HepG2 (cell line): ENCODE measurements around the gene CACNB4. TPM values are rescaled to one million over a fixed set of nuclear protein-coding genes. Genes with fewer than 3 reads are reported as not detected.

Experiments used
- ATAC-seq: fragments of 200-7000 bp; cut with Tn5 transposase; 3 replicates; pipeline ENCODE4 v1.9.1; 2020; ENCODE audit warnings: mild to moderate bottlenecking, moderate library complexity
- BruUV-seq: library from RNA; stranded (reverse); fragments of 400-500 nt; replicated peaks from 2 replicates; lab custom pipeline; 2021; lab: Mats Ljungman, UMichigan
- CTCF ChIA-PET: fragments of 300-600 bp; formaldehyde crosslinking; extraction: SDS; loops from one replicate; lab custom pipeline; 2021; ENCODE audit warnings: low total read pairs, inconsistent platforms, low intra/inter-chr PET ratio; lab: Yijun Ruan, JAX
- POLR2A ChIA-PET: fragments of 350-600 bp; sonication (Branson Sonifier 250); formaldehyde crosslinking; loops from one replicate; lab custom pipeline; 2020; ENCODE audit warnings: antibody characterized with exemption, inconsistent platforms; lab: Yijun Ruan, JAX
- DNase-seq: peaks from one replicate; pipeline ENCODE4 v3.0.0-alpha.2; 2015; ENCODE audit warnings: low spot score
- FAIRE-seq: peaks from 3 replicates; lab custom pipeline; 2011; peaks lifted over from hg19 to GRCh38; lab: Jason Lieb, UNC
- H2AFZ ChIP-seq: one replicate; pipeline ENCODE4 v1.6.1; 2011; ENCODE audit warnings: low read length, inconsistent platforms
- H3K27ac ChIP-seq: fragments of 300-600 bp; 3 replicates; pipeline ENCODE4 v1.8.0; 2011; ENCODE audit warnings: mixed run types, mild to moderate bottlenecking, mixed read lengths, low read length, inconsistent platforms; ENCODE audit not compliant: insufficient read depth; ENCODE audit errors: extremely low read length
- H3K27me3 ChIP-seq, 2 experiments: fragments of 200-600 bp in 1 of 2; 2 replicates in 1 of 2; 3 replicates in 1 of 2; pipeline versions ENCODE4 v1.6.0 to v1.8.0; 2011; ENCODE audit warnings: low read length in 2 of 2, mild to moderate bottlenecking in 2 of 2, moderate library complexity in 2 of 2, inconsistent platforms in 1 of 2; ENCODE audit not compliant: insufficient read depth in 2 of 2, control insufficient read depth in 1 of 2
- H3K36me3 ChIP-seq, 2 experiments: fragments of 200-600 bp in 1 of 2; replicated peaks in 1 of 2; 2 replicates in 1 of 2; 3 replicates in 1 of 2; pipeline versions ENCODE4 v1.5.1 to v1.8.0; 2011; ENCODE audit warnings: low read length in 2 of 2, inconsistent platforms in 1 of 2; ENCODE audit not compliant: insufficient read depth in 2 of 2, control insufficient read depth in 1 of 2
- H3K4me1 ChIP-seq: 2 replicates; pipeline ENCODE4 v1.5.1; 2012; ENCODE audit warnings: low read length, inconsistent platforms; ENCODE audit not compliant: insufficient read depth
- H3K4me2 ChIP-seq: 2 replicates; pipeline ENCODE4 v1.6.0; 2011; ENCODE audit warnings: low read depth, low read length, inconsistent platforms
- H3K4me3 ChIP-seq, 3 experiments: fragments of 200-600 bp in 1 of 3; sonication (generic), shearing (Covaris generic) in 1 of 3; replicated peaks in 1 of 3; 2 replicates each; pipeline ENCODE4 v1.5.1; 2011 to 2016; ENCODE audit warnings: low read length in 3 of 3, inconsistent platforms in 2 of 3, low read depth in 2 of 3, mild to moderate bottlenecking in 2 of 3, control low read depth in 1 of 3, mixed read lengths in 1 of 3; ENCODE audit not compliant: insufficient read depth in 1 of 3
- H3K79me2 ChIP-seq: one replicate; pipeline ENCODE4 v1.6.1; 2011; ENCODE audit warnings: low read length, inconsistent platforms; ENCODE audit not compliant: insufficient read depth
- H3K9ac ChIP-seq: 2 replicates; pipeline ENCODE4 v1.6.0; 2011; ENCODE audit warnings: mild to moderate bottlenecking, low read depth, low read length, inconsistent platforms; ENCODE audit not compliant: insufficient read depth
- H3K9me3 ChIP-seq: 2 replicates; pipeline ENCODE4 v1.5.1; 2012; ENCODE audit warnings: mild to moderate bottlenecking, low read length
- H4K20me1 ChIP-seq: 2 replicates; pipeline ENCODE4 v1.6.0; 2011; ENCODE audit warnings: inconsistent platforms, mild to moderate bottlenecking, low read length, moderate library complexity; ENCODE audit not compliant: insufficient read depth
- CBX2 ChIP-seq, 2 experiments: fragments of 200-600 bp in 1 of 2; sonication (generic); formaldehyde crosslinking in 1 of 2; IDR thresholded peaks; 2 replicates each; pipeline versions ENCODE4 v1.7.0 to v1.8.1; 2018 to 2022; ENCODE audit warnings: low read depth in 2 of 2, low read length in 1 of 2, mild to moderate bottlenecking in 1 of 2, missing genetic modification reagents in 1 of 2
- CREB1 ChIP-seq, 2 experiments: fragments of 450-650 bp in 1 of 2; IDR thresholded peaks; 2 replicates each; pipeline ENCODE4 v1.6.1; 2016 to 2017; ENCODE audit warnings: control low read depth in 1 of 2, mild to moderate bottlenecking in 1 of 2, missing compliant biosample characterization in 1 of 2, missing genetic modification characterization in 1 of 2
- JUNB ChIP-seq: sonication (generic); formaldehyde crosslinking; IDR thresholded peaks from 2 replicates; pipeline ENCODE4 v1.8.0; 2022; ENCODE audit warnings: missing genetic modification reagents, mild to moderate bottlenecking, borderline replicate concordance
- MIXL1 ChIP-seq: IDR thresholded peaks from 2 replicates; pipeline ENCODE4 v1.6.1; 2016
- NCOA5 ChIP-seq: sonication (generic); formaldehyde crosslinking; IDR thresholded peaks from 2 replicates; pipeline ENCODE4 v1.4.0; 2020; ENCODE audit warnings: missing genetic modification reagents
- NR2C2 ChIP-seq: sonication (generic); formaldehyde crosslinking; IDR thresholded peaks from 2 replicates; pipeline ENCODE4 v1.4.0; 2020; ENCODE audit warnings: missing genetic modification reagents, mild to moderate bottlenecking, moderate library complexity, borderline replicate concordance
- PCBP2 ChIP-seq: fragments of 200-400 bp; formaldehyde crosslinking; optimal IDR thresholded peaks from 2 replicates; pipeline ENCODE3; 2018; ENCODE audit warnings: low read length, low read depth; ENCODE audit not compliant: poor library complexity, severe bottlenecking
- PHF8 ChIP-seq: sonication (generic); formaldehyde crosslinking; IDR thresholded peaks from 2 replicates; pipeline ENCODE4 v1.5.0; 2020; ENCODE audit warnings: missing genetic modification reagents
- RBM22 ChIP-seq: fragments of 200-400 bp; formaldehyde crosslinking; optimal IDR thresholded peaks from 2 replicates; pipeline ENCODE3; 2017; ENCODE audit warnings: mild to moderate bottlenecking, low read length, moderate library complexity
- RFX3 ChIP-seq: IDR thresholded peaks from 2 replicates; pipeline ENCODE4 v1.6.1; 2016; ENCODE audit warnings: missing biosample characterization, missing genetic modification reagents
- SCMH1 ChIP-seq: sonication (generic); formaldehyde crosslinking; IDR thresholded peaks from 2 replicates; pipeline ENCODE4 v1.9.0; 2021; ENCODE audit warnings: missing genetic modification reagents, mild to moderate bottlenecking, borderline replicate concordance
- SMYD3 ChIP-seq: sonication (generic); formaldehyde crosslinking; IDR thresholded peaks from 2 replicates; pipeline ENCODE4 v1.8.1; 2023; ENCODE audit warnings: mild to moderate bottlenecking, missing genetic modification reagents
- YEATS4 ChIP-seq: sonication (generic); formaldehyde crosslinking; IDR thresholded peaks from 2 replicates; pipeline ENCODE4 v1.4.0; 2020; ENCODE audit warnings: missing genetic modification reagents, borderline replicate concordance
- ZNF12 ChIP-seq: sonication (generic); formaldehyde crosslinking; IDR thresholded peaks from 2 replicates; pipeline ENCODE4 v1.5.0; 2020; ENCODE audit warnings: missing genetic modification reagents
- ZNF235 ChIP-seq: sonication (generic); formaldehyde crosslinking; IDR thresholded peaks from 2 replicates; pipeline ENCODE4 v1.8.1; 2023; ENCODE audit warnings: mild to moderate bottlenecking, missing genetic modification reagents, borderline replicate concordance
- ZNF3 ChIP-seq: IDR thresholded peaks from 2 replicates; pipeline ENCODE4 v1.7.0; 2017; ENCODE audit warnings: inconsistent platforms
- ZNF383 ChIP-seq: sonication (generic); formaldehyde crosslinking; IDR thresholded peaks from 2 replicates; pipeline ENCODE4 v1.4.0; 2020; ENCODE audit warnings: missing genetic modification reagents, mild to moderate bottlenecking, borderline replicate concordance
- ZNF564 ChIP-seq: sonication (generic); formaldehyde crosslinking; IDR thresholded peaks from 2 replicates; pipeline ENCODE4 v1.8.1; 2023; ENCODE audit warnings: mild to moderate bottlenecking, missing genetic modification reagents
- ZSCAN21 ChIP-seq: sonication (generic); formaldehyde crosslinking; IDR thresholded peaks from 2 replicates; pipeline ENCODE4 v1.8.0; 2022; ENCODE audit warnings: mild to moderate bottlenecking, missing genetic modification reagents, moderate library complexity, borderline replicate concordance
- WGBS: methylation state at CpG from one replicate; pipeline ENCODE4 v1.1.6; 2017; ENCODE audit warnings: low lambda C conversion rate; 5-methylcytosine and 5-hydroxymethylcytosine counted together
- in situ Hi-C: cut with HindIII; loops from 2 replicates; pipeline ENCODE4 v1.10.0; 2017; ENCODE audit warnings: low pct_unique_long_range_greater_than_20kb; ENCODE audit not compliant: extremely low pct_ligation_motif_present
- intact Hi-C: fragments of 100-400 bp; cut with micrococcal nuclease; formaldehyde crosslinking; loops from one replicate; pipeline ENCODE4 v1.10.0; 2022; ENCODE audit not compliant: unreplicated experiment
- polyA plus RNA-seq, 8 experiments: library from polyadenylated mRNA; depleted of rRNA in 3 of 8; stranded (reverse) in 7 of 8; unstranded in 1 of 8; fragments of >200 nt; fragmentation: Illumina TruSeq in 4 of 8; extraction: Trizol in 4 of 8; gene quantifications; 2 replicates each; pipeline versions ENCODE4 v1.2.1 to v1.2.3, GENCODE V29; 2011 to 2016; ENCODE audit warnings: low read depth in 4 of 8, missing spikeins in 1 of 8, mixed read lengths in 1 of 8; ENCODE audit not compliant: insufficient read depth in 1 of 8
- total RNA-seq, 5 experiments: library from RNA; depleted of rRNA; stranded (reverse); fragments of >200 nt; fragmentation: Illumina TruSeq; extraction: Trizol; gene quantifications; 2 replicates each; pipeline ENCODE4 v1.2.3, GENCODE V29; 2016; ENCODE audit warnings: low read depth in 1 of 5
- TF ChIP-seq, protein P1 (sequence below): sonication (generic); formaldehyde crosslinking; conservative IDR thresholded peaks from 2 replicates; pipeline ENCODE4 v1.8.1; 2023; ENCODE audit warnings: missing genetic modification reagents
- TF ChIP-seq, protein P2 (sequence below): fragments of 450-650 bp; IDR thresholded peaks from 2 replicates; pipeline ENCODE4 v1.6.1; 2016
- TF ChIP-seq, protein P3 (sequence below): sonication (generic); formaldehyde crosslinking; IDR thresholded peaks from 2 replicates; pipeline ENCODE4 v1.9.0; 2022; ENCODE audit warnings: low read depth, missing genetic modification reagents

The CACNB4 gene
- total and polyA plus RNA-seq, 2 of the 13 experiments (the other 11 are each of a cell fraction or from before 2014, with no cell fraction given) = 5.1 to 14.3 TPM

DNA sequence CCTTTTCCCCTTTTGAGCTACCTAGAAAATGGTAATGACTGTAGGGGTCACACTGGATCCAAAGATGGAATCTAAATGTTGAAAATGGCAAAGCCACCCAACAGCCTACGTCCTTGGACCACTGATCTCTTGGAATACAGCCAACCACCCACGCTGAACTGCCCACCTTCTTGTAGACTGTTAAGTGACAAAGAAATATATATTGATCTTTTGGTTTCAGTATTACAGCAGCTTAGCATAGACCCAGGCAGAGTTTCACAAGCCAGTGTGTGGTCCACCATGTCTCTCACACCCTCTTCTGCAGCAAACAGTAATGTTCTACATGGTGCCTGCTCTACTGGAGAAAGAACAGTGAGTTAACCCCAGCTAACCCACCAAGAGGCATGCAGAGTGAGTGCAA is 20.2 kb downstream of the CACNB4 start (continued):
- TF ChIP-seq NR2C2 (CRISPR knock-in tag) = peak; percentile 37; the same call in 1 of the 2 replicates
- TF ChIP-seq JUNB (CRISPR knock-in tag) = no peak
- TF ChIP-seq, protein P1, sequence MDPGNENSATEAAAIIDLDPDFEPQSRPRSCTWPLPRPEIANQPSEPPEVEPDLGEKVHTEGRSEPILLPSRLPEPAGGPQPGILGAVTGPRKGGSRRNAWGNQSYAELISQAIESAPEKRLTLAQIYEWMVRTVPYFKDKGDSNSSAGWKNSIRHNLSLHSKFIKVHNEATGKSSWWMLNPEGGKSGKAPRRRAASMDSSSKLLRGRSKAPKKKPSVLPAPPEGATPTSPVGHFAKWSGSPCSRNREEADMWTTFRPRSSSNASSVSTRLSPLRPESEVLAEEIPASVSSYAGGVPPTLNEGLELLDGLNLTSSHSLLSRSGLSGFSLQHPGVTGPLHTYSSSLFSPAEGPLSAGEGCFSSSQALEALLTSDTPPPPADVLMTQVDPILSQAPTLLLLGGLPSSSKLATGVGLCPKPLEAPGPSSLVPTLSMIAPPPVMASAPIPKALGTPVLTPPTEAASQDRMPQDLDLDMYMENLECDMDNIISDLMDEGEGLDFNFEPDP = no peak
- TF ChIP-seq PCBP2 = no peak
- no peak for TF ChIP-seq SCMH1 (CRISPR knock-in tag)
- TF ChIP-seq CREB1 (IDR thresholded peaks at IDR 0.05) = no peak
- no peak for TF ChIP-seq CREB1 (CRISPR knock-in tag; IDR thresholded peaks at IDR 0.05)
- no peak for TF ChIP-seq ZSCAN21 (CRISPR knock-in tag)
- TF ChIP-seq, all 625 proteins: peak for 19

DNA sequence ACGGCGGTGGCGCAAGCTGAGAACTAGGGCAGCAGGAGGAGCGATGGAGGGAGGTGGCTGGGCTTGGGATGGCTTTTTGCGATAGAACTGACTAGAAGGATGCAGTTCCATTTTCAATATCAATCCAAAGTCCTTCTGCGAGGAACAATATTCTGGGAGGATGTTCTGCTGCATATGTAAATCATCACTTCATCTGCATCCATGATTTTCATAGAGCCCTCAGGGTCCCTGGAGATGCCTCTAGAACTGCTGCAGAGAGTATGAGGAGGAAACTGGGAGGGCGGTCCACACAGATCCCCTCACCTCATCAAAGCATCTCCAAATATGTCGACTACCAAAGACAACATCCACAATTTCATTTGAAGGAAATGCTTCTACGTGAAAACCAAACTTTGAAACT is 20.8 kb downstream of the CACNB4 start:
- Histone ChIP-seq H3K9me3 (no peaks in the 10 kb centered on the region), H3K27me3 (peaks cover 0 to 2% of the 10 kb centered on the region in 2 experiments; a peak in 2 of 5 replicates), H3K9ac (no peak overlapping the region), H3K36me3 (no peaks in the 10 kb centered on the region), H3K4me1 (peaks cover 16% of the 10 kb centered on the region), H3K79me2 (no peaks in the 10 kb centered on the region), H2AFZ (no peak overlapping the region), H3K27ac (no peak overlapping the region), H3K4me2 (no peak overlapping the region), H4K20me1 (no peaks in the 10 kb centered on the region), H3K4me3 (no peak overlapping the region)
- BruUV-seq = no TSS peak
- DNase-seq (no peak), FAIRE-seq (no peak), ATAC-seq (no peak)
- in situ Hi-C loops (no loop called here), intact Hi-C loops (no loop called here)
- POLR2A ChIA-PET = no interaction called here
- CTCF ChIA-PET = no interaction called here
- 81% methylated on average over 9 of the region's 9 CpGs for WGBS
- TF ChIP-seq ZNF383 (CRISPR knock-in tag) = no peak
- no peak for TF ChIP-seq ZNF3
- TF ChIP-seq CBX2 (IDR thresholded peaks at IDR 0.05; ENCODE audit: low read depth, low read length) = no peak
- no peak for TF ChIP-seq CBX2 (CRISPR knock-in tag; IDR thresholded peaks at IDR 0.05; ENCODE audit: low read depth)
- no peak for TF ChIP-seq ZNF12 (CRISPR knock-in tag)
- no peak for TF ChIP-seq ZNF235 (CRISPR knock-in tag)
- TF ChIP-seq MIXL1 (CRISPR knock-in tag) = no peak
- no peak for TF ChIP-seq PHF8
- no peak for TF ChIP-seq NCOA5 (CRISPR knock-in tag)
- TF ChIP-seq SMYD3 (CRISPR knock-in tag) = no peak
- no peak for TF ChIP-seq ZNF564
- no peak for TF ChIP-seq YEATS4 (CRISPR knock-in tag)
- TF ChIP-seq RFX3 (CRISPR knock-in tag) = no peak
- TF ChIP-seq, protein P2, sequence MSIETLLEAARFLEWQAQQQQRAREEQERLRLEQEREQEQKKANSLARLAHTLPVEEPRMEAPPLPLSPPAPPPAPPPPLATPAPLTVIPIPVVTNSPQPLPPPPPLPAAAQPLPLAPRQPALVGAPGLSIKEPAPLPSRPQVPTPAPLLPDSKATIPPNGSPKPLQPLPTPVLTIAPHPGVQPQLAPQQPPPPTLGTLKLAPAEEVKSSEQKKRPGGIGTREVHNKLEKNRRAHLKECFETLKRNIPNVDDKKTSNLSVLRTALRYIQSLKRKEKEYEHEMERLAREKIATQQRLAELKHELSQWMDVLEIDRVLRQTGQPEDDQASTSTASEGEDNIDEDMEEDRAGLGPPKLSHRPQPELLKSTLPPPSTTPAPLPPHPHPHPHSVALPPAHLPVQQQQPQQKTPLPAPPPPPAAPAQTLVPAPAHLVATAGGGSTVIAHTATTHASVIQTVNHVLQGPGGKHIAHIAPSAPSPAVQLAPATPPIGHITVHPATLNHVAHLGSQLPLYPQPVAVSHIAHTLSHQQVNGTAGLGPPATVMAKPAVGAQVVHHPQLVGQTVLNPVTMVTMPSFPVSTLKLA = no peak
- TF ChIP-seq RBM22 = no peak
- TF ChIP-seq, protein P3, sequence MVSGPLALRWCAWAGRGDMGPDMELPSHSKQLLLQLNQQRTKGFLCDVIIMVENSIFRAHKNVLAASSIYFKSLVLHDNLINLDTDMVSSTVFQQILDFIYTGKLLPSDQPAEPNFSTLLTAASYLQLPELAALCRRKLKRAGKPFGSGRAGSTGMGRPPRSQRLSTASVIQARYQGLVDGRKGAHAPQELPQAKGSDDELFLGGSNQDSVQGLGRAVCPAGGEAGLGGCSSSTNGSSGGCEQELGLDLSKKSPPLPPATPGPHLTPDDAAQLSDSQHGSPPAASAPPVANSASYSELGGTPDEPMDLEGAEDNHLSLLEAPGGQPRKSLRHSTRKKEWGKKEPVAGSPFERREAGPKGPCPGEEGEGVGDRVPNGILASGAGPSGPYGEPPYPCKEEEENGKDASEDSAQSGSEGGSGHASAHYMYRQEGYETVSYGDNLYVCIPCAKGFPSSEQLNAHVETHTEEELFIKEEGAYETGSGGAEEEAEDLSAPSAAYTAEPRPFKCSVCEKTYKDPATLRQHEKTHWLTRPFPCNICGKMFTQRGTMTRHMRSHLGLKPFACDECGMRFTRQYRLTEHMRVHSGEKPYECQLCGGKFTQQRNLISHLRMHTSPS (CRISPR knock-in tag) = no peak
